ENCODE data around the gene LARGE1. TPM values are rescaled to one million over a fixed set of nuclear protein-coding genes. Genes with fewer than 3 reads are reported as not detected.
A peak's percentile ranks its signal among the peaks of the same experiment; 100 is the strongest.

The LARGE1 gene
- total RNA-seq: 22.6 and 23.9 TPM in 2 replicates
- polyA plus RNA-seq (2012): 12.7 TPM

GRCh38 chr22:33920197-33920540, at the start of gene LARGE1:
Gene LARGE1 (minus strand): TSS chr22:33920476.
- DNase-seq (ENCODE audit: low read depth): peak; percentile 53

GRCh38 chr22:33969045-33969444, 48.8 kb upstream of the LARGE1 start:
- no peak for DNase-seq (ENCODE audit: low read depth)

GRCh38 chr22:33964121-33964520, 43.8 kb upstream of the LARGE1 start:
- no peak for DNase-seq (ENCODE audit: low read depth)

GRCh38 chr22:33962409-33962808, 42.1 kb upstream of the LARGE1 start:
- DNase-seq (ENCODE audit: low read depth): no peak

- DNase-seq (ENCODE audit: low read depth): no peak
Measured at GRCh38 chr22:33958741-33959140, 38.5 kb upstream of the LARGE1 start.

- no peak for DNase-seq (ENCODE audit: low read depth)
Measured at GRCh38 chr22:33957086-33957485, 36.8 kb upstream of the LARGE1 start.

- no peak for DNase-seq (ENCODE audit: low read depth)
Measured at GRCh38 chr22:33952776-33953175, 32.5 kb upstream of the LARGE1 start.

- DNase-seq (ENCODE audit: low read depth): no peak
Measured at GRCh38 chr22:33940741-33941140, 20.5 kb upstream of the LARGE1 start.

- DNase-seq (ENCODE audit: low read depth): no peak
Measured at GRCh38 chr22:33932997-33933396, 12.7 kb upstream of the LARGE1 start.

GRCh38 chr22:33931406-33931805, 11.1 kb upstream of the LARGE1 start:
- no peak for DNase-seq (ENCODE audit: low read depth)

GRCh38 chr22:33927752-33928151, 7.5 kb upstream of the LARGE1 start:
- no peak for DNase-seq (ENCODE audit: low read depth)

- DNase-seq (ENCODE audit: low read depth): no peak
Measured at GRCh38 chr22:33925194-33925593, 4.9 kb upstream of the LARGE1 start.

- DNase-seq (ENCODE audit: low read depth): peak; percentile 78
Measured at GRCh38 chr22:33923660-33924246, 3.5 kb upstream of the LARGE1 start.

GRCh38 chr22:33923033-33923432, 2.8 kb upstream of the LARGE1 start:
- DNase-seq (ENCODE audit: low read depth): no peak

- DNase-seq (ENCODE audit: low read depth): peak; percentile 30
Measured at GRCh38 chr22:33922349-33922681, 2.0 kb upstream of the LARGE1 start.

GRCh38 chr22:33921525-33922348, 1.5 kb upstream of the LARGE1 start:
- DNase-seq (ENCODE audit: low read depth): peak; percentile 67

GRCh38 chr22:33920927-33921524, 750 bp upstream of the LARGE1 start:
- DNase-seq (ENCODE audit: low read depth): peak; percentile 98

GRCh38 chr22:33919391-33920196, 682 bp downstream of the LARGE1 start:
- DNase-seq (ENCODE audit: low read depth): peak; percentile 42

GRCh38 chr22:33918676-33919365, 1.5 kb downstream of the LARGE1 start:
- no peak for DNase-seq (ENCODE audit: low read depth)

GRCh38 chr22:33917744-33918406, 2.4 kb downstream of the LARGE1 start:
- DNase-seq (ENCODE audit: low read depth): peak; percentile 78

GRCh38 chr22:33914699-33915098, 5.6 kb downstream of the LARGE1 start:
- DNase-seq (ENCODE audit: low read depth): no peak

Measured in myocyte (in vitro differentiated cells).